Epidermal melanocyte (primary cell): Measurements from ENCODE around the gene KSR1.
"Not testable (repeated sequence)": the region's sequence is repeated elsewhere in the genome, so short reads cannot be mapped to it uniquely, and the experiment has no call there.

ENCODE experiments used
- DNase-seq: peaks from one replicate; pipeline ENCODE4 v3.0.0; 2011; ENCODE audit warnings: low spot score; ENCODE audit not compliant: insufficient read length

Gene KSR1

GRCh38 chr17:27453471-27453870, 2.8 kb upstream of the KSR1 start:
- DNase-seq: no peak

GRCh38 chr17:27454089-27454488, 2.2 kb upstream of the KSR1 start:
- no peak for DNase-seq

- no peak for DNase-seq
These were observed 873 bp upstream of the KSR1 start for GRCh38 chr17:27455236-27455913.

- DNase-seq: no peak
These were observed 572 bp downstream of the KSR1 start for GRCh38 chr17:27456681-27457359.

- DNase-seq: no peak
These were observed 1.1 kb downstream of the KSR1 start for GRCh38 chr17:27457360-27457715.

- DNase-seq: peak; percentile 76
These were observed 1.7 kb downstream of the KSR1 start for GRCh38 chr17:27457731-27458523.

GRCh38 chr17:27458524-27458908, 2.3 kb downstream of the KSR1 start:
- DNase-seq: no peak

- no peak for DNase-seq
These were observed 3.2 kb downstream of the KSR1 start for GRCh38 chr17:27459433-27459832.

GRCh38 chr17:27460196-27460725, 4.0 kb downstream of the KSR1 start:
- DNase-seq: no peak

GRCh38 chr17:27461192-27461859, 5.1 kb downstream of the KSR1 start:
- DNase-seq: no peak

GRCh38 chr17:27462149-27462548, 5.9 kb downstream of the KSR1 start:
- no peak for DNase-seq

- no peak for DNase-seq
These were observed 6.5 kb downstream of the KSR1 start for GRCh38 chr17:27462714-27463113.

- DNase-seq: no peak
These were observed 7.0 kb downstream of the KSR1 start for GRCh38 chr17:27463235-27463677.

GRCh38 chr17:27464019-27464418, 7.8 kb downstream of the KSR1 start:
- not testable (repeated sequence) for DNase-seq

- no peak for DNase-seq
These were observed 8.2 kb downstream of the KSR1 start for GRCh38 chr17:27464431-27464830.

- DNase-seq: not testable (repeated sequence)
These were observed 9.6 kb downstream of the KSR1 start for GRCh38 chr17:27465875-27466274.

GRCh38 chr17:27466376-27466742, 10.1 kb downstream of the KSR1 start:
- no peak for DNase-seq

GRCh38 chr17:27466743-27467375, 10.6 kb downstream of the KSR1 start:
- no peak for DNase-seq

GRCh38 chr17:27469256-27469655, 13.0 kb downstream of the KSR1 start:
- no peak for DNase-seq

GRCh38 chr17:27471321-27472269, 15.3 kb downstream of the KSR1 start:
- DNase-seq: no peak
